Loucy (cell line): Measurements from ENCODE around the gene LPP.

Experiments
- EZH2phosphoT487 ChIP-seq: fragments of 200-600 bp; IDR thresholded peaks from 2 replicates; pipeline ENCODE4 v1.6.1; 2018; ENCODE audit warnings: antibody characterized with exemption, mild to moderate bottlenecking, moderate library complexity, borderline replicate concordance
- TF ChIP-seq, protein P1 (sequence below): fragments of 200-600 bp; sonication (generic); conservative IDR thresholded peaks from 2 replicates; pipeline ENCODE4 v1.5.1; 2014; ENCODE audit warnings: mild to moderate bottlenecking, antibody characterized with exemption, low read length

DNA sequence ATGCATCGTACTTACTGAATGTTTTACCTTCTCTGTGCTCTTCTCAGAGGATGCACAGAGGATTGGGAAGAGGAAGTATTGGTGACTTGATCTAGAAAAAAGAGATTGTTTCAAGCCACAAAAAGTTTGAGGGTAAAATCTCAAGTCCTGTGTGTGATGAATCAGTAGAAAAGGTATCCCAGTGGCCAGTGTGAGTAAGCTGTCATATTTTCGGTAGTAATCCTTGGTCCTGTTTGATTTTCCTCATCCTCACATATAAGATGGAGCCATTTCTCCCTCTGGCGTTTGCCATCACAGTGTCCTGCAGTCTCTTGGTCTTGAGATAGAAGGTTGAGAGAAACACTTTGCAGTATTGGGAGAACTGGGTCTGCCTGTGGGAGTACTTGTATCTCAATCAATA is 166.8 kb downstream of the LPP start:
- TF ChIP-seq, protein P1, sequence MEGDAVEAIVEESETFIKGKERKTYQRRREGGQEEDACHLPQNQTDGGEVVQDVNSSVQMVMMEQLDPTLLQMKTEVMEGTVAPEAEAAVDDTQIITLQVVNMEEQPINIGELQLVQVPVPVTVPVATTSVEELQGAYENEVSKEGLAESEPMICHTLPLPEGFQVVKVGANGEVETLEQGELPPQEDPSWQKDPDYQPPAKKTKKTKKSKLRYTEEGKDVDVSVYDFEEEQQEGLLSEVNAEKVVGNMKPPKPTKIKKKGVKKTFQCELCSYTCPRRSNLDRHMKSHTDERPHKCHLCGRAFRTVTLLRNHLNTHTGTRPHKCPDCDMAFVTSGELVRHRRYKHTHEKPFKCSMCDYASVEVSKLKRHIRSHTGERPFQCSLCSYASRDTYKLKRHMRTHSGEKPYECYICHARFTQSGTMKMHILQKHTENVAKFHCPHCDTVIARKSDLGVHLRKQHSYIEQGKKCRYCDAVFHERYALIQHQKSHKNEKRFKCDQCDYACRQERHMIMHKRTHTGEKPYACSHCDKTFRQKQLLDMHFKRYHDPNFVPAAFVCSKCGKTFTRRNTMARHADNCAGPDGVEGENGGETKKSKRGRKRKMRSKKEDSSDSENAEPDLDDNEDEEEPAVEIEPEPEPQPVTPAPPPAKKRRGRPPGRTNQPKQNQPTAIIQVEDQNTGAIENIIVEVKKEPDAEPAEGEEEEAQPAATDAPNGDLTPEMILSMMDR = no peak
- TF ChIP-seq EZH2phosphoT487 = no peak
